ENCODE measurements around the gene ARF5. TPM values are rescaled to one million over a fixed set of nuclear protein-coding genes. Genes with fewer than 3 reads are reported as not detected.

ARF5 gene
- total and polyA plus RNA-seq, 2 donors from 2014 or later: 132 to 223 TPM

GRCh38 chr7:127628445-127628844 lies 40.2 kb downstream of the ARF5 start:
- TF ChIP-seq CTCF (IDR thresholded peaks at IDR 0.05; ENCODE audit: borderline replicate concordance, extremely low read depth, insufficient read depth): no peak
- H3K4me3 ChIP-seq (ENCODE audit: low read length in 3 of 3): no peak overlapping the region

GRCh38 chr7:127629268-127629854 lies 41.1 kb downstream of the ARF5 start:
- FAIRE-seq: no peak
- Histone ChIP-seq H3K27ac (ENCODE audit: low read depth in 2 of 2, low read length in 2 of 2) (no peak overlapping the region), H3K9me3 (ENCODE audit: control insufficient read depth in 2 of 3, insufficient read depth in 1 of 3, low read length in 3 of 3) (no peaks in the 10 kb centered on the region), H3K9ac (ENCODE audit: low read length in 3 of 3) (no peak overlapping the region), H3K27me3 (ENCODE audit: control insufficient read depth, insufficient read depth, low read length) (no peaks in the 10 kb centered on the region), H3K36me3 (ENCODE audit: control insufficient read depth in 2 of 3, insufficient read depth in 3 of 3, low read length in 3 of 3) (no peaks in the 10 kb centered on the region), H3K4me1 (ENCODE audit: control insufficient read depth in 2 of 3, insufficient read depth in 2 of 3, low read depth in 1 of 3, low read length in 3 of 3) (peaks cover 0 to 2% (median 0%) of the 10 kb centered on the region in 3 donors), H3K4me3 (ENCODE audit: low read length in 3 of 3) (no peak overlapping the region)
- intact Hi-C loops (cut with DNase I): no loop called here
- peak; percentile 28 for TF ChIP-seq CTCF (IDR thresholded peaks at IDR 0.05; ENCODE audit: borderline replicate concordance, extremely low read depth, insufficient read depth)
- peak in 1 of 5 donors; percentile 20 for DNase-seq

More at GRCh38 chr7:127628445-127628844, 40.2 kb downstream of the ARF5 start:
- H3K27me3 ChIP-seq (ENCODE audit: control insufficient read depth, insufficient read depth, low read length): no peaks in the 10 kb centered on the region
- H3K9ac ChIP-seq (ENCODE audit: low read length in 3 of 3): no peak overlapping the region
- no peaks in the 10 kb centered on the region for H3K36me3 ChIP-seq (ENCODE audit: control insufficient read depth in 2 of 3, insufficient read depth in 3 of 3, low read length in 3 of 3)
- H3K9me3 ChIP-seq (ENCODE audit: control insufficient read depth in 2 of 3, insufficient read depth in 1 of 3, low read length in 3 of 3): no peaks in the 10 kb centered on the region
- FAIRE-seq: no peak
- DNase-seq: no peak
- H3K4me1 ChIP-seq (ENCODE audit: control insufficient read depth in 2 of 3, insufficient read depth in 2 of 3, low read depth in 1 of 3, low read length in 3 of 3): peaks cover 0 to 2% (median 0%) of the 10 kb centered on the region in 3 donors
- intact Hi-C loops (cut with DNase I): no loop called here
- no peak overlapping the region for H3K27ac ChIP-seq (ENCODE audit: low read depth in 2 of 2, low read length in 2 of 2)

- DNase-seq (no peak), FAIRE-seq (no peak)
- intact Hi-C loops (cut with DNase I): no loop called here
- no peak for TF ChIP-seq CTCF (IDR thresholded peaks at IDR 0.05; ENCODE audit: borderline replicate concordance, extremely low read depth, insufficient read depth)
- Histone ChIP-seq H3K4me1 (ENCODE audit: control insufficient read depth in 2 of 3, insufficient read depth in 2 of 3, low read depth in 1 of 3, low read length in 3 of 3) (peaks cover 0 to 2% (median 0%) of the 10 kb centered on the region in 3 donors), H3K27me3 (ENCODE audit: control insufficient read depth, insufficient read depth, low read length) (no peaks in the 10 kb centered on the region), H3K27ac (ENCODE audit: low read depth in 2 of 2, low read length in 2 of 2) (no peak overlapping the region), H3K9me3 (ENCODE audit: control insufficient read depth in 2 of 3, insufficient read depth in 1 of 3, low read length in 3 of 3) (no peaks in the 10 kb centered on the region), H3K36me3 (ENCODE audit: control insufficient read depth in 2 of 3, insufficient read depth in 3 of 3, low read length in 3 of 3) (no peaks in the 10 kb centered on the region), H3K9ac (ENCODE audit: low read length in 3 of 3) (no peak overlapping the region), H3K4me3 (ENCODE audit: low read length in 3 of 3) (no peak overlapping the region)
These were observed 44.2 kb downstream of the ARF5 start for GRCh38 chr7:127632276-127632910.
